C1 segment of cervical spinal cord (tissue), 14 donors: Measurements from ENCODE around the gene PLEKHD1.
"Not testable (repeated sequence)": the region's sequence is repeated elsewhere in the genome, so short reads cannot be mapped to it uniquely, and the experiment has no call there.

ENCODE experiments used
- DNase-seq, 14 donors: peaks; one replicate each; lab custom pipeline; 2025; lab: John Stamatoyannopoulos, UW

The PLEKHD1 gene

GRCh38 chr14:69484444-69485314 lies at the start of gene PLEKHD1:
Gene PLEKHD1 (plus strand): TSS chr14:69484728. CDS start chr14:69484966, 238 bp downstream.
- peak in 2 of 14 donors; percentile 6 to 75 for DNase-seq

- DNase-seq: no peak
These were observed 44.8 kb upstream of the PLEKHD1 start for GRCh38 chr14:69439521-69440270.

GRCh38 chr14:69441948-69442347 lies 42.6 kb upstream of the PLEKHD1 start:
- DNase-seq: no peak

- no peak for DNase-seq
These were observed 41.2 kb upstream of the PLEKHD1 start for GRCh38 chr14:69443296-69443805.

- DNase-seq: no peak
These were observed 35.3 kb upstream of the PLEKHD1 start for GRCh38 chr14:69449216-69449615.

- no peak for DNase-seq
These were observed 32.6 kb upstream of the PLEKHD1 start for GRCh38 chr14:69451941-69452340.

- DNase-seq: no peak
These were observed 26.2 kb upstream of the PLEKHD1 start for GRCh38 chr14:69458350-69458749.

- DNase-seq: no peak
These were observed 25.4 kb upstream of the PLEKHD1 start for GRCh38 chr14:69459122-69459521.

- peak in 6 of 14 donors; percentile 3 to 50 (median 10) for DNase-seq
These were observed 24.3 kb upstream of the PLEKHD1 start for GRCh38 chr14:69460093-69460701.

GRCh38 chr14:69464379-69464778 lies 20.1 kb upstream of the PLEKHD1 start:
- DNase-seq: no peak

- no peak for DNase-seq
These were observed 19.7 kb upstream of the PLEKHD1 start for GRCh38 chr14:69464829-69465228.

- DNase-seq: no peak
These were observed 15.6 kb upstream of the PLEKHD1 start for GRCh38 chr14:69468949-69469348.

GRCh38 chr14:69471436-69471835 lies 13.1 kb upstream of the PLEKHD1 start:
- no peak for DNase-seq

GRCh38 chr14:69471916-69472315 lies 12.6 kb upstream of the PLEKHD1 start:
- no peak for DNase-seq

GRCh38 chr14:69473260-69473659 lies 11.3 kb upstream of the PLEKHD1 start:
- DNase-seq: no peak

- no peak for DNase-seq
These were observed 10.6 kb upstream of the PLEKHD1 start for GRCh38 chr14:69473946-69474345.

- DNase-seq: no peak
These were observed 9.2 kb upstream of the PLEKHD1 start for GRCh38 chr14:69475194-69475818.

GRCh38 chr14:69476824-69477450 lies 7.6 kb upstream of the PLEKHD1 start:
- DNase-seq: not testable (repeated sequence)

- DNase-seq: not testable (repeated sequence)
These were observed 6.5 kb upstream of the PLEKHD1 start for GRCh38 chr14:69478055-69478454.

GRCh38 chr14:69479696-69480095 lies 4.8 kb upstream of the PLEKHD1 start:
- no peak for DNase-seq

GRCh38 chr14:69480136-69480535 lies 4.4 kb upstream of the PLEKHD1 start:
- no peak for DNase-seq
